Body of pancreas (tissue), 4 donors: ENCODE measurements around the gene LRSAM1.
A peak's percentile ranks its signal among the peaks of the same experiment; 100 is the strongest.

ENCODE experiments used
- POLR2A ChIP-seq, 3 donors: fragments of 450-650 bp; IDR thresholded peaks; one replicate each; pipeline ENCODE4 v1.6.1; 2016; ENCODE audit warnings: antibody characterized with exemption in 3 of 3, mild to moderate bottlenecking in 2 of 3
- TF ChIP-seq, protein P1 (sequence below), 7 experiments: fragments of 450-650 bp in 4 of 7; fragments of 200-600 bp in 3 of 7; sonication (generic) in 3 of 7; IDR thresholded peaks; one replicate each; pipeline ENCODE4 v1.5.1; 2016 to 2019; ENCODE audit warnings: antibody characterized with exemption in 7 of 7

DNA sequence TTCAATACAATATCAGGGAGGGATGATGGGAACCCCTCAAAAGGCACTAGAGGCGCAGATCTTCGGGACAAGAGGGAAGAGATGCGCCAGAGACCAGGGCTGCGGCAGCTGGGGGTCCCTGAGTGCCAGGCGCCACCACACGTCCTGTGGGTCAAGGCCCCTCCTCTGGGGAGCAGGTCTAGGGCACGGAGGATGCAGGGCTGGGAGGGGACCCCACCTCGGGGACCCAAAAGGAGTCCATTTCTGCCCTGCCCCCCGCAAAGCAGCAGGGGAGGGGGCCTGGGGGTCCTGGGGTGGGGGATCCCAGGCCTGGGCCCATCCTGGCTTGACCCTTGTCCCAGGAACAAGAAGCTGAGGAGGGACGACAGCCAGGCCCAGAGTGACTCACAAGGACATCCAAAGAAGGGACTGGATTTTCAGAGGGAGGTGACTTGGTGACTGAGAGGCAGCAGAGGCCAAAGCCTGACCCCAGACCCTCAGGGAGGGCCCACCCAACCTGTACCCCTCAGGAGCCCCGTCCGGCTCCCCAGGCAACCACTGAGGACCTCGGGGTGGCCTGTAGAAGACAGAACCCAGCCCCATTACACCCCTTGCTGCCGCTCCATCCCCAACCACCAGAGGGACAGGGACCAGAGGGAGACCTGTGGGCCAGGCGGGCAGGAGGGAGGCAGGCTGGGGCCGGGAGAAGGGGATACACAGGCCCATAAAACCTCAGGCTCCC lies 54.2 kb downstream of the LRSAM1 start:
- TF ChIP-seq, protein P1, sequence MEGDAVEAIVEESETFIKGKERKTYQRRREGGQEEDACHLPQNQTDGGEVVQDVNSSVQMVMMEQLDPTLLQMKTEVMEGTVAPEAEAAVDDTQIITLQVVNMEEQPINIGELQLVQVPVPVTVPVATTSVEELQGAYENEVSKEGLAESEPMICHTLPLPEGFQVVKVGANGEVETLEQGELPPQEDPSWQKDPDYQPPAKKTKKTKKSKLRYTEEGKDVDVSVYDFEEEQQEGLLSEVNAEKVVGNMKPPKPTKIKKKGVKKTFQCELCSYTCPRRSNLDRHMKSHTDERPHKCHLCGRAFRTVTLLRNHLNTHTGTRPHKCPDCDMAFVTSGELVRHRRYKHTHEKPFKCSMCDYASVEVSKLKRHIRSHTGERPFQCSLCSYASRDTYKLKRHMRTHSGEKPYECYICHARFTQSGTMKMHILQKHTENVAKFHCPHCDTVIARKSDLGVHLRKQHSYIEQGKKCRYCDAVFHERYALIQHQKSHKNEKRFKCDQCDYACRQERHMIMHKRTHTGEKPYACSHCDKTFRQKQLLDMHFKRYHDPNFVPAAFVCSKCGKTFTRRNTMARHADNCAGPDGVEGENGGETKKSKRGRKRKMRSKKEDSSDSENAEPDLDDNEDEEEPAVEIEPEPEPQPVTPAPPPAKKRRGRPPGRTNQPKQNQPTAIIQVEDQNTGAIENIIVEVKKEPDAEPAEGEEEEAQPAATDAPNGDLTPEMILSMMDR (IDR thresholded peaks at IDR 0.05) = peak in 6 of 7 experiments; percentile 10 to 32 (median 24)
- TF ChIP-seq POLR2A (IDR thresholded peaks at IDR 0.05) = no peak
